Hepatocyte (in vitro differentiated cells): Measurements from ENCODE around the gene ALDH4A1.

Experiments used
- CTCF ChIP-seq: fragments of 200-600 bp; sonication (generic); IDR thresholded peaks from 2 replicates; pipeline ENCODE4 v1.5.1; 2016; ENCODE audit warnings: antibody characterized with exemption, mild to moderate bottlenecking; ENCODE audit not compliant: poor library complexity
- EZH2 ChIP-seq: fragments of 200-600 bp; sonication (generic); IDR thresholded peaks from 2 replicates; pipeline ENCODE4 v1.6.1; 2016; ENCODE audit warnings: antibody characterized with exemption, mild to moderate bottlenecking, borderline replicate concordance

GRCh38 chr1:18945401-18945849 lies 43.1 kb upstream of the ALDH4A1 start:
- TF ChIP-seq CTCF, result no peak
- no peak for TF ChIP-seq EZH2
